K562 (cell line): ENCODE data around the gene ELOF1. TPM values are rescaled to one million over a fixed set of nuclear protein-coding genes. Genes with fewer than 3 reads are reported as not detected.
A peak's percentile ranks its signal among the peaks of the same experiment; 100 is the strongest.

Source experiments
- ATAC-seq: fragments of 200-7000 bp; cut with Tn5 transposase; 3 replicates; pipeline ENCODE4 v1.9.1; 2020; ENCODE audit warnings: moderate library complexity
- BruUV-seq: library from RNA; stranded (reverse); fragments of 400-500 nt; replicated peaks from 2 replicates; lab custom pipeline; 2021; lab: Mats Ljungman, UMichigan
- CTCF ChIA-PET: fragments of 300-600 bp; formaldehyde crosslinking; extraction: SDS; loops from one replicate; lab custom pipeline; 2021; ENCODE audit warnings: low intra/inter-chr PET ratio; lab: Yijun Ruan, JAX
- POLR2A ChIA-PET: fragments of 300-600, 350-650 bp; sonication (Branson Sonifier 250); formaldehyde crosslinking; extraction: SDS; loops from one replicate; lab custom pipeline; 2021; ENCODE audit warnings: antibody characterized with exemption, inconsistent platforms; lab: Yijun Ruan, JAX
- DNase-seq, 4 experiments: peaks; one replicate each; pipeline versions ENCODE4 v3.0.0 to v3.0.0-alpha.2; 2011 to 2018; ENCODE audit warnings: low spot score in 3 of 4, mixed read lengths in 3 of 4; ENCODE audit errors: extremely low read depth in 1 of 4
- FAIRE-seq: peaks from 2 replicates; lab custom pipeline; 2011; peaks lifted over from hg19 to GRCh38; lab: Jason Lieb, UNC
- H2AFZ ChIP-seq: 2 replicates; pipeline ENCODE4 v1.6.0; 2011; ENCODE audit warnings: low read depth, low read length, control low read depth, inconsistent platforms
- H3K27ac ChIP-seq: fragments of 200-600 bp; 3 replicates; pipeline ENCODE4 v1.8.0; 2011; ENCODE audit warnings: low read depth, mild to moderate bottlenecking, control low read depth, inconsistent platforms, low read length, moderate library complexity, mixed read lengths; ENCODE audit errors: extremely low read depth
- H3K27me3 ChIP-seq, 2 experiments: fragments of 300-600 bp in 1 of 2; 2 replicates in 1 of 2; 3 replicates in 1 of 2; pipeline versions ENCODE4 v1.6.0 to v1.8.0; 2011; ENCODE audit warnings: inconsistent platforms in 2 of 2, low read length in 2 of 2, mild to moderate bottlenecking in 1 of 2, mixed read lengths in 1 of 2, moderate library complexity in 1 of 2; ENCODE audit not compliant: control insufficient read depth in 2 of 2, insufficient read depth in 2 of 2
- H3K36me3 ChIP-seq: fragments of 300-600 bp; 3 replicates; pipeline ENCODE4 v1.8.0; 2011; ENCODE audit warnings: mild to moderate bottlenecking, low read length, inconsistent platforms; ENCODE audit not compliant: control insufficient read depth, insufficient read depth
- H3K4me1 ChIP-seq, 2 experiments: fragments of 200-600 bp in 1 of 2; replicated peaks in 1 of 2; 2 replicates in 1 of 2; 3 replicates in 1 of 2; pipeline versions ENCODE4 v1.5.1 to v1.8.0; 2011; ENCODE audit warnings: inconsistent platforms in 2 of 2, low read length in 2 of 2, mild to moderate bottlenecking in 1 of 2, mixed read lengths in 1 of 2, moderate library complexity in 1 of 2; ENCODE audit not compliant: control insufficient read depth in 2 of 2, insufficient read depth in 2 of 2
- H3K4me2 ChIP-seq: 2 replicates; pipeline ENCODE4 v1.6.1; 2011; ENCODE audit warnings: low read length, control low read depth, inconsistent platforms, mixed read lengths; ENCODE audit not compliant: insufficient read depth
- H3K4me3 ChIP-seq: fragments of 200-600 bp; sonication (generic), shearing (Covaris generic); 2 replicates; pipeline ENCODE4 v1.5.1; 2016; ENCODE audit warnings: control low read depth, inconsistent platforms
- H3K79me2 ChIP-seq: fragments of 200-600 bp; 3 replicates; pipeline ENCODE4 v1.8.0; 2011; ENCODE audit warnings: low read length, inconsistent platforms; ENCODE audit not compliant: control insufficient read depth, insufficient read depth
- H3K9ac ChIP-seq, 2 experiments: 2 replicates each; pipeline versions ENCODE4 v1.6.0 to v1.6.1; 2011; ENCODE audit warnings: low read depth in 2 of 2, low read length in 2 of 2, control low read depth in 1 of 2, inconsistent platforms in 1 of 2, mild to moderate bottlenecking in 1 of 2, mixed read lengths in 1 of 2; ENCODE audit not compliant: insufficient read depth in 1 of 2
- H3K9me1 ChIP-seq: one replicate; pipeline ENCODE4 v1.6.0; 2011; ENCODE audit warnings: inconsistent platforms, mild to moderate bottlenecking, low read length, moderate library complexity; ENCODE audit not compliant: control insufficient read depth, insufficient read depth
- H3K9me3 ChIP-seq: replicated peaks from 2 replicates; pipeline ENCODE4 v1.5.1; 2011; ENCODE audit warnings: low read depth, low read length, inconsistent platforms; ENCODE audit not compliant: control insufficient read depth, insufficient read depth
- H4K20me1 ChIP-seq: replicated peaks from 2 replicates; pipeline ENCODE4 v1.6.1; 2011; ENCODE audit warnings: low read length, inconsistent platforms, mixed read lengths; ENCODE audit not compliant: control insufficient read depth, insufficient read depth
- MCM7 ChIP-seq, 2 experiments: fragments of 450-650 bp; IDR thresholded peaks; 2 replicates each; pipeline ENCODE4 v1.6.1; 2016 to 2018
- NFATC3 ChIP-seq: fragments of 450-650 bp; IDR thresholded peaks from 2 replicates; pipeline ENCODE4 v1.6.1; 2017; ENCODE audit warnings: mild to moderate bottlenecking
- NONO ChIP-seq, 2 experiments: fragments of 200-400 bp in 1 of 2; fragments of 450-650 bp in 1 of 2; formaldehyde crosslinking in 1 of 2; IDR thresholded peaks; 2 replicates each; pipeline ENCODE4 v1.6.1; 2017; ENCODE audit warnings: low read depth in 2 of 2, mild to moderate bottlenecking in 2 of 2, moderate library complexity in 2 of 2, low read length in 1 of 2
- NR2C2 ChIP-seq, 2 experiments: fragments of 200-800 bp in 1 of 2; sonication (Bioruptor generic) in 1 of 2; sonication (generic) in 1 of 2; formaldehyde crosslinking in 1 of 2; IDR thresholded peaks; 2 replicates each; pipeline versions ENCODE4 v1.6.1 to v1.8.0; 2016 to 2022; ENCODE audit warnings: mild to moderate bottlenecking in 1 of 2, missing compliant biosample characterization in 1 of 2, missing genetic modification characterization in 1 of 2, missing genetic modification reagents in 1 of 2
- POLR2A ChIP-seq: fragments of 450-650 bp; conservative IDR thresholded peaks from 2 replicates; pipeline ENCODE4 v1.6.1; 2016
- SAP30 ChIP-seq: fragments of 200-600 bp; sonication (generic); IDR thresholded peaks from 2 replicates; pipeline ENCODE4 v1.6.1; 2012; ENCODE audit warnings: borderline replicate concordance, low read depth, mild to moderate bottlenecking, moderate library complexity, low read length, control low read depth, inconsistent platforms; ENCODE audit not compliant: insufficient read depth, poor library complexity, severe bottlenecking
- TGIF2 ChIP-seq: sonication (generic); formaldehyde crosslinking; IDR thresholded peaks from 2 replicates; pipeline ENCODE4 v1.8.1; 2022; ENCODE audit warnings: mild to moderate bottlenecking, missing genetic modification reagents, moderate library complexity
- WGBS: fragments of 100-300 bp; shearing (Covaris generic); methylation state at CpG from one replicate; pipeline ENCODE4 v1.1.6; 2016; ENCODE audit warnings: low coverage, mixed read lengths; ENCODE audit not compliant: insufficient coverage; ENCODE audit errors: missing lambda C conversion rate; 5-methylcytosine and 5-hydroxymethylcytosine counted together
- in situ Hi-C: fragments of 300-500 bp; cut with MboI; formaldehyde crosslinking; loops from 4 replicates; pipeline ENCODE4 v1.15.0; 2018; ENCODE audit warnings: inconsistent platforms, mixed read lengths
- intact Hi-C: fragments of 100-400 bp; cut with micrococcal nuclease; formaldehyde crosslinking; loops from 2 replicates; pipeline ENCODE4 v1.14.2; 2022
- polyA plus RNA-seq, 8 experiments: library from polyadenylated mRNA; depleted of rRNA in 4 of 8; stranded (reverse) in 5 of 8; unstranded in 3 of 8; fragments of >200 nt; fragmentation: Nextera tagmentation in 2 of 8; fragmentation: Illumina TruSeq in 1 of 8; extraction: Ambion mirVana in 2 of 8; extraction: Trizol in 1 of 8; gene quantifications; 2 replicates each; pipeline versions ENCODE4 v1.2.1 to v1.2.3, GENCODE V29; 2011 to 2014; ENCODE audit warnings: inconsistent platforms in 1 of 8, missing spikeins in 1 of 8
- total RNA-seq, 7 experiments: library from RNA; depleted of rRNA in 6 of 7; stranded (reverse); fragments of >200 nt in 6 of 7; fragmentation: Illumina TruSeq in 2 of 7; extraction: Trizol in 2 of 7; gene quantifications; 2 replicates each; pipeline versions ENCODE4 v1.2.1 to v1.2.3, GENCODE V29; 2011 to 2021; ENCODE audit warnings: low replicate concordance in 1 of 7
- TF ChIP-seq, protein P1 (sequence below): fragments of 450-650 bp; IDR thresholded peaks from 2 replicates; pipeline ENCODE4 v1.6.1; 2014; ENCODE audit warnings: low read depth, mild to moderate bottlenecking, moderate library complexity, borderline replicate concordance
- TF ChIP-seq, protein P2 (sequence below): IDR thresholded peaks from 2 replicates; pipeline ENCODE4 v1.6.1; 2014; ENCODE audit warnings: antibody characterized with exemption
- TF ChIP-seq, protein P3 (sequence below): fragments of 450-650 bp; IDR thresholded peaks from 2 replicates; pipeline ENCODE4 v1.6.1; 2016; ENCODE audit warnings: borderline replicate concordance
- TF ChIP-seq, protein P4 (sequence below): fragments of 250-450 bp; sonication (Bioruptor Pico); IDR thresholded peaks from 2 replicates; pipeline ENCODE4 v1.4.0; 2020; ENCODE audit warnings: borderline replicate concordance
- TF ChIP-seq, protein P5 (sequence below): fragments of 450-650 bp; formaldehyde crosslinking; IDR thresholded peaks from 2 replicates; pipeline ENCODE4 v1.4.0; 2020; ENCODE audit warnings: mild to moderate bottlenecking, moderate library complexity

The ELOF1 gene
- total and polyA plus RNA-seq, 9 of the 15 experiments (the other 6 are each of a cell fraction or from before 2014, with no cell fraction given): 16.7 to 147 (median 74.2) TPM

DNA sequence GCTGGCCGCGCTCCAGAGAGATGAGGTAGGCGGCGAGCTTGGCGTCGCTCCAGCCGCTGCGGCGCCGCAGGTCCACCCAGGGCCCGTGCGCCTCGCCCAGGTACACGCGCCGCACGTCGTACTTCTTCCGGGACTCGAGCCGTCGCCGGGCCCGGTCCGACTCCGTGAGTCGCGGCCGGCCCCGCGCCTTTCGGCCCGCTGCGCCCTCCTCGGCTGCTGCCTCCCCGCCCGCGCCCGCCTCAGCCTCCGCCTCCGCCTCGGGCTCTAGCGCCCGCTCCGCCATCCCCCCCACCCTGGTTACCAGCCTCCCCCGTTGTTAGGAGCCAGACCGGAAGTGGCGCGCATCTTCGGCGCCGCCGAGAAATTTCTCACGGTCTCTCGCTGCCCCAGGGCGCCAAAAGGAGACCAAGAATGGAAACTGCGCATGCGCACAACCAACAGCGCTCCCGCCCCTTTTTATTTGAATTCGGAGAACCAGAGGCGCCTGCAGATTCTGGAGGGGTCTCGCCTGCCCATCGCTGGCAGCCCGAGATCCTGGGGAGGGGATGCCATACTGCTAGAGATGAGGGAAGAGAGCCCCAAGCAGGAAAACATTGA, 53.4 kb downstream of the ELOF1 start, which contains the start of gene ZNF653:
TSS of gene ZNF653 (minus strand) at position 336 of the 597 bp plus-strand sequence. CDS start at position 283, 53 bp downstream.
- Histone ChIP-seq H3K36me3 (peaks cover 14% of the 10 kb centered on the region; the same call in 1 of the 3 replicates), H3K9me3 (no peaks in the 10 kb centered on the region), H3K79me2 (0 out of 3 replicates have a peak, but pooled peaks cover 3% of the 10 kb centered on the region), H3K9me1 (no peaks in the 10 kb centered on the region), H4K20me1 (no peaks in the 10 kb centered on the region), H2AFZ (peak within 1 kb of the TSS; percentile 78), H3K4me3 (peak within 1 kb of the TSS; percentile 77), H3K27me3 (no peaks in the 10 kb centered on the region), H3K27ac (peak within 1 kb of the TSS; percentile 84), H3K9ac (peak within 1 kb of the TSS; percentile 64 to 91), H3K4me1 (peaks cover 7 to 33% of the 10 kb centered on the region in 2 experiments; a peak in 4 of 5 replicates), H3K4me2 (peak within 1 kb of the TSS; percentile 82)
- FAIRE-seq (peak; percentile 95), ATAC-seq (peak; percentile 81), DNase-seq (peak; percentile 93 to 98 (median 96))
- ChIA-PET CTCF (no interaction called here), POLR2A (interaction anchor here (0.6 to 2.1 kb wide), 4 partner anchors 11 to 191 kb away, joined by 3 to 7 read pairs (median 3); no protein-coding TSS in a partner anchor)
- in situ Hi-C loops (no loop called here), intact Hi-C loops (no loop called here)
- BruUV-seq: TSS peak; percentile 44
- under 1% methylated on average over 45 of the region's 65 CpGs for WGBS
- TF ChIP-seq SAP30 (peak; percentile 74), POLR2A (peak; percentile 72), TGIF2 (CRISPR knock-in tag) (0 out of 2 replicates have a peak, but pooled peaks have one; percentile 50), MCM7 (IDR thresholded peaks at IDR 0.05) (no peak), NR2C2 (CRISPR knock-in tag; IDR thresholded peaks at IDR 0.05) (no peak), NR2C2 (tag; IDR thresholded peaks at IDR 0.05) (peak; percentile 93), NFATC3 (no peak), NONO (IDR thresholded peaks at IDR 0.05; ENCODE audit: low read depth in 2 of 2, low read length in 1 of 2) (peak; percentile 57 to 68; a peak in 2 of 4 replicates)
- TF ChIP-seq, protein P1, sequence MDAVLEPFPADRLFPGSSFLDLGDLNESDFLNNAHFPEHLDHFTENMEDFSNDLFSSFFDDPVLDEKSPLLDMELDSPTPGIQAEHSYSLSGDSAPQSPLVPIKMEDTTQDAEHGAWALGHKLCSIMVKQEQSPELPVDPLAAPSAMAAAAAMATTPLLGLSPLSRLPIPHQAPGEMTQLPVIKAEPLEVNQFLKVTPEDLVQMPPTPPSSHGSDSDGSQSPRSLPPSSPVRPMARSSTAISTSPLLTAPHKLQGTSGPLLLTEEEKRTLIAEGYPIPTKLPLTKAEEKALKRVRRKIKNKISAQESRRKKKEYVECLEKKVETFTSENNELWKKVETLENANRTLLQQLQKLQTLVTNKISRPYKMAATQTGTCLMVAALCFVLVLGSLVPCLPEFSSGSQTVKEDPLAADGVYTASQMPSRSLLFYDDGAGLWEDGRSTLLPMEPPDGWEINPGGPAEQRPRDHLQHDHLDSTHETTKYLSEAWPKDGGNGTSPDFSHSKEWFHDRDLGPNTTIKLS: peak; percentile 12; the same call in 1 of the 2 replicates
- TF ChIP-seq, protein P2, sequence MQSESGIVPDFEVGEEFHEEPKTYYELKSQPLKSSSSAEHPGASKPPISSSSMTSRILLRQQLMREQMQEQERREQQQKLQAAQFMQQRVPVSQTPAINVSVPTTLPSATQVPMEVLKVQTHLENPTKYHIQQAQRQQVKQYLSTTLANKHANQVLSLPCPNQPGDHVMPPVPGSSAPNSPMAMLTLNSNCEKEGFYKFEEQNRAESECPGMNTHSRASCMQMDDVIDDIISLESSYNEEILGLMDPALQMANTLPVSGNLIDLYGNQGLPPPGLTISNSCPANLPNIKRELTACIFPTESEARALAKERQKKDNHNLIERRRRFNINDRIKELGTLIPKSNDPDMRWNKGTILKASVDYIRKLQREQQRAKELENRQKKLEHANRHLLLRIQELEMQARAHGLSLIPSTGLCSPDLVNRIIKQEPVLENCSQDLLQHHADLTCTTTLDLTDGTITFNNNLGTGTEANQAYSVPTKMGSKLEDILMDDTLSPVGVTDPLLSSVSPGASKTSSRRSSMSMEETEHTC: no peak
- TF ChIP-seq, protein P3, sequence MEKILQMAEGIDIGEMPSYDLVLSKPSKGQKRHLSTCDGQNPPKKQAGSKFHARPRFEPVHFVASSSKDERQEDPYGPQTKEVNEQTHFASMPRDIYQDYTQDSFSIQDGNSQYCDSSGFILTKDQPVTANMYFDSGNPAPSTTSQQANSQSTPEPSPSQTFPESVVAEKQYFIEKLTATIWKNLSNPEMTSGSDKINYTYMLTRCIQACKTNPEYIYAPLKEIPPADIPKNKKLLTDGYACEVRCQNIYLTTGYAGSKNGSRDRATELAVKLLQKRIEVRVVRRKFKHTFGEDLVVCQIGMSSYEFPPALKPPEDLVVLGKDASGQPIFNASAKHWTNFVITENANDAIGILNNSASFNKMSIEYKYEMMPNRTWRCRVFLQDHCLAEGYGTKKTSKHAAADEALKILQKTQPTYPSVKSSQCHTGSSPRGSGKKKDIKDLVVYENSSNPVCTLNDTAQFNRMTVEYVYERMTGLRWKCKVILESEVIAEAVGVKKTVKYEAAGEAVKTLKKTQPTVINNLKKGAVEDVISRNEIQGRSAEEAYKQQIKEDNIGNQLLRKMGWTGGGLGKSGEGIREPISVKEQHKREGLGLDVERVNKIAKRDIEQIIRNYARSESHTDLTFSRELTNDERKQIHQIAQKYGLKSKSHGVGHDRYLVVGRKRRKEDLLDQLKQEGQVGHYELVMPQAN: no peak
- TF ChIP-seq, protein P4, sequence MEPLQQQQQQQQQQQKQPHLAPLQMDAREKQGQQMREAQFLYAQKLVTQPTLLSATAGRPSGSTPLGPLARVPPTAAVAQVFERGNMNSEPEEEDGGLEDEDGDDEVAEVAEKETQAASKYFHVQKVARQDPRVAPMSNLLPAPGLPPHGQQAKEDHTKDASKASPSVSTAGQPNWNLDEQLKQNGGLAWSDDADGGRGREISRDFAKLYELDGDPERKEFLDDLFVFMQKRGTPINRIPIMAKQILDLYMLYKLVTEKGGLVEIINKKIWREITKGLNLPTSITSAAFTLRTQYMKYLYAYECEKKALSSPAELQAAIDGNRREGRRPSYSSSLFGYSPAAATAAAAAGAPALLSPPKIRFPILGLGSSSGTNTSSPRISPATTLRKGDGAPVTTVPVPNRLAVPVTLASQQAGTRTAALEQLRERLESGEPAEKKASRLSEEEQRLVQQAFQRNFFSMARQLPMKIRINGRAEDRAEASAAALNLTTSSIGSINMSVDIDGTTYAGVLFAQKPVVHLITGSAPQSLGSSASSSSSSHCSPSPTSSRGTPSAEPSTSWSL (CRISPR knock-in tag): no peak
- TF ChIP-seq, protein P5, sequence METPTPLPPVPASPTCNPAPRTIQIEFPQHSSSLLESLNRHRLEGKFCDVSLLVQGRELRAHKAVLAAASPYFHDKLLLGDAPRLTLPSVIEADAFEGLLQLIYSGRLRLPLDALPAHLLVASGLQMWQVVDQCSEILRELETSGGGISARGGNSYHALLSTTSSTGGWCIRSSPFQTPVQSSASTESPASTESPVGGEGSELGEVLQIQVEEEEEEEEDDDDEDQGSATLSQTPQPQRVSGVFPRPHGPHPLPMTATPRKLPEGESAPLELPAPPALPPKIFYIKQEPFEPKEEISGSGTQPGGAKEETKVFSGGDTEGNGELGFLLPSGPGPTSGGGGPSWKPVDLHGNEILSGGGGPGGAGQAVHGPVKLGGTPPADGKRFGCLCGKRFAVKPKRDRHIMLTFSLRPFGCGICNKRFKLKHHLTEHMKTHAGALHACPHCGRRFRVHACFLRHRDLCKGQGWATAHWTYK (CRISPR knock-in tag): peak; percentile 59; the same call in 1 of the 2 replicates
